Astrocyte (in vitro differentiated cells and primary cell): ENCODE results near the gene DOCK11. TPM values are rescaled to one million over a fixed set of nuclear protein-coding genes. Genes with fewer than 3 reads are reported as not detected.
"Not testable (repeated sequence)": the region's sequence is repeated elsewhere in the genome, so short reads cannot be mapped to it uniquely, and the experiment has no call there.

Source experiments
- DNase-seq: peaks from one replicate; pipeline ENCODE4 v3.0.0-alpha.2; 2010; ENCODE audit warnings: low read depth
- FAIRE-seq: peaks from 2 replicates; lab custom pipeline; 2011; peaks lifted over from hg19 to GRCh38; lab: Jason Lieb, UNC
- H2AFZ ChIP-seq: 2 replicates; pipeline ENCODE4 v1.6.0; 2012; ENCODE audit warnings: low read depth, low read length, inconsistent platforms
- H3K27ac ChIP-seq: 2 replicates; pipeline ENCODE4 v1.5.1; 2011; ENCODE audit warnings: low read depth, low read length, inconsistent platforms
- H3K27me3 ChIP-seq: 2 replicates; pipeline ENCODE4 v1.6.0; 2011; ENCODE audit warnings: low read length, inconsistent platforms; ENCODE audit not compliant: insufficient read depth
- H3K36me3 ChIP-seq: 2 replicates; pipeline ENCODE4 v1.5.1; 2011; ENCODE audit warnings: low read length, inconsistent platforms; ENCODE audit not compliant: insufficient read depth
- H3K4me1 ChIP-seq: 2 replicates; pipeline ENCODE4 v1.5.1; 2011; ENCODE audit warnings: low read length, inconsistent platforms; ENCODE audit not compliant: insufficient read depth
- H3K4me2 ChIP-seq: 2 replicates; pipeline ENCODE4 v1.6.0; 2012; ENCODE audit warnings: low read length, inconsistent platforms
- H3K4me3 ChIP-seq: 2 replicates; pipeline ENCODE4 v1.5.1; 2011; ENCODE audit warnings: low read depth, mild to moderate bottlenecking, low read length, inconsistent platforms; ENCODE audit not compliant: insufficient read depth
- H3K79me2 ChIP-seq: 2 replicates; pipeline ENCODE4 v1.6.0; 2012; ENCODE audit warnings: mild to moderate bottlenecking, low read length, inconsistent platforms; ENCODE audit not compliant: insufficient read depth
- H3K9ac ChIP-seq: 2 replicates; pipeline ENCODE4 v1.6.0; 2012; ENCODE audit warnings: mild to moderate bottlenecking, low read length, inconsistent platforms
- H3K9me3 ChIP-seq: 2 replicates; pipeline ENCODE4 v1.5.1; 2012; ENCODE audit warnings: low read depth, mild to moderate bottlenecking, low read length, inconsistent platforms; ENCODE audit not compliant: insufficient read depth
- H4K20me1 ChIP-seq: 2 replicates; pipeline ENCODE4 v1.6.0; 2012; ENCODE audit warnings: low read length, inconsistent platforms; ENCODE audit not compliant: insufficient read depth
- H3K27ac Mint-ChIP-seq: one replicate; pipeline ENCODE4 v1.8.0; 2021; ENCODE audit warnings: mild to moderate bottlenecking, mixed read lengths; ENCODE audit not compliant: unreplicated experiment
- H3K27me3 Mint-ChIP-seq: one replicate; pipeline ENCODE4 v1.8.0; 2021; ENCODE audit warnings: low read depth, mixed read lengths; ENCODE audit not compliant: unreplicated experiment
- H3K36me3 Mint-ChIP-seq: one replicate; pipeline ENCODE4 v1.8.0; 2021; ENCODE audit warnings: low read depth, mixed read lengths; ENCODE audit not compliant: unreplicated experiment
- H3K4me1 Mint-ChIP-seq: one replicate; pipeline ENCODE4 v1.8.0; 2021; ENCODE audit warnings: low read depth, mixed read lengths; ENCODE audit not compliant: unreplicated experiment
- H3K4me3 Mint-ChIP-seq: one replicate; pipeline ENCODE4 v1.8.0; 2021; ENCODE audit warnings: mild to moderate bottlenecking, moderate library complexity, mixed read lengths; ENCODE audit not compliant: unreplicated experiment
- H3K9me3 Mint-ChIP-seq: one replicate; pipeline ENCODE4 v1.8.0; 2021; ENCODE audit warnings: mild to moderate bottlenecking, mixed read lengths; ENCODE audit not compliant: unreplicated experiment
- EZH2 ChIP-seq: IDR thresholded peaks from 2 replicates; pipeline ENCODE4 v1.6.1; 2012; ENCODE audit warnings: mild to moderate bottlenecking, low read length, inconsistent platforms; ENCODE audit not compliant: insufficient read depth
- total RNA-seq: library from RNA; stranded (reverse); gene quantifications from 2 replicates; pipeline ENCODE4 v1.2.1, GENCODE V29; 2021
- TF ChIP-seq, protein P1 (sequence below): IDR thresholded peaks from 2 replicates; pipeline ENCODE4 v1.5.1; 2011; ENCODE audit warnings: low read depth, mild to moderate bottlenecking, inconsistent platforms, low read length, moderate library complexity; ENCODE audit not compliant: insufficient read depth

DOCK11 gene
- total RNA-seq, 1 donor from 2014 or later: 4.7 TPM

DNA sequence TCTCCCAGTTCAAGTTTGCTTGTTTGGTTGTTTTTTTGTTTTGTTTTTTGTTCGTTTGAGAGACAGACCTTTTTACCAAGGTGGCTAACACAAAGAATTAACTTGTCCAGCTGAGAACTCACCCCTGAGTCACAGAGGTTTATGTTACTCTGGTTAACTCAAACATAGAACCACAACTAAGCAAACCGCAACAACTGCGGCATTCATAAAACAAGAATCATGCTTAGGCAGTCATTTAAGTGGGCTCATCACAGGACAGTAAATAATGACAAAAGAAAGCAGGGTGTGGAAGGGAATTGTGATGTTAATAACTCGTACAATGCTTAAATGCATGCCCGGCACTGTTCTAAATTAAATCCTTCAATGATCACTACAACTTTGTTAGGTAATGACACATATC lies 207.1 kb downstream of the DOCK11 start:
- Histone ChIP-seq H3K27ac (no peak overlapping the region), H2AFZ (no peak overlapping the region), H3K4me2 (no peak overlapping the region), H3K27me3 (no peaks in the 10 kb centered on the region), H4K20me1 (no peaks in the 10 kb centered on the region), H3K4me1 (no peaks in the 10 kb centered on the region), H3K79me2 (no peaks in the 10 kb centered on the region), H3K36me3 (no peaks in the 10 kb centered on the region), H3K9me3 (no peaks in the 10 kb centered on the region), H3K4me3 (no peak overlapping the region), H3K9ac (no peak overlapping the region)
- H3K9me3 Mint-ChIP-seq: no peaks in the 10 kb centered on the region
- H3K36me3 Mint-ChIP-seq: no peaks in the 10 kb centered on the region
- DNase-seq (peak; percentile 26), FAIRE-seq (peak; percentile 59)
- H3K27me3 Mint-ChIP-seq: peaks cover 3% of the 10 kb centered on the region
- no peak overlapping the region for H3K4me3 Mint-ChIP-seq
- TF ChIP-seq EZH2: no peak
- TF ChIP-seq, protein P1, sequence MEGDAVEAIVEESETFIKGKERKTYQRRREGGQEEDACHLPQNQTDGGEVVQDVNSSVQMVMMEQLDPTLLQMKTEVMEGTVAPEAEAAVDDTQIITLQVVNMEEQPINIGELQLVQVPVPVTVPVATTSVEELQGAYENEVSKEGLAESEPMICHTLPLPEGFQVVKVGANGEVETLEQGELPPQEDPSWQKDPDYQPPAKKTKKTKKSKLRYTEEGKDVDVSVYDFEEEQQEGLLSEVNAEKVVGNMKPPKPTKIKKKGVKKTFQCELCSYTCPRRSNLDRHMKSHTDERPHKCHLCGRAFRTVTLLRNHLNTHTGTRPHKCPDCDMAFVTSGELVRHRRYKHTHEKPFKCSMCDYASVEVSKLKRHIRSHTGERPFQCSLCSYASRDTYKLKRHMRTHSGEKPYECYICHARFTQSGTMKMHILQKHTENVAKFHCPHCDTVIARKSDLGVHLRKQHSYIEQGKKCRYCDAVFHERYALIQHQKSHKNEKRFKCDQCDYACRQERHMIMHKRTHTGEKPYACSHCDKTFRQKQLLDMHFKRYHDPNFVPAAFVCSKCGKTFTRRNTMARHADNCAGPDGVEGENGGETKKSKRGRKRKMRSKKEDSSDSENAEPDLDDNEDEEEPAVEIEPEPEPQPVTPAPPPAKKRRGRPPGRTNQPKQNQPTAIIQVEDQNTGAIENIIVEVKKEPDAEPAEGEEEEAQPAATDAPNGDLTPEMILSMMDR: no peak
- H3K4me1 Mint-ChIP-seq: peaks cover 2% of the 10 kb centered on the region
- H3K27ac Mint-ChIP-seq: no peak overlapping the region

DNA sequence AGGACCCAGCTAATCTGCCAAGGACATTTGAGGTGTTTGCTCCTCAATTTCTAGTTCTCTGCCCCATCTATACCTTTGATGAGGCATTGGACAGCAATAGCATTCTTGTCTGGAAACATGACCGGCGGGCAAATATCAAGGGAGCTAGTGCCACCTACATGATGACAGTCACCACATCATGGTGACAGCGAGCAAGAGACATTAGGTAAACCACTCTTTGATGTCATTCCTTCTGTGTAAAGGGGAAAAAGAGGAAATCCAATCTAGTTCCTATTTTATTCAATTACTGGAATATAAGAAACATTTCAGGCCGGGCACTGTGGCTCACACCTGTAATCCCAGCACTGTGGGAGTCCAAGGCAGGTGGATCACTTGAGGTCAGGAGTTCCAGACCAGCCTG lies 211.1 kb downstream of the DOCK11 start:
- H3K9me3 Mint-ChIP-seq: no peaks in the 10 kb centered on the region
- H3K79me2 ChIP-seq: no peaks in the 10 kb centered on the region
- H3K9me3 ChIP-seq: no peaks in the 10 kb centered on the region
- H3K36me3 Mint-ChIP-seq: no peaks in the 10 kb centered on the region
- no peak overlapping the region for H3K4me3 ChIP-seq
- no peak overlapping the region for H3K9ac ChIP-seq
- H3K4me3 Mint-ChIP-seq: no peak overlapping the region
- H3K4me1 Mint-ChIP-seq: peaks cover 2% of the 10 kb centered on the region
- no peaks in the 10 kb centered on the region for H3K27me3 ChIP-seq
- H3K27ac Mint-ChIP-seq: no peak overlapping the region
- no peaks in the 10 kb centered on the region for H3K36me3 ChIP-seq
- no peak overlapping the region for H2AFZ ChIP-seq
- no peaks in the 10 kb centered on the region for H3K4me1 ChIP-seq
- H3K4me2 ChIP-seq: no peak overlapping the region
- TF ChIP-seq EZH2: no peak
- TF ChIP-seq, protein P1: no peak
- FAIRE-seq: no peak
- no peak for DNase-seq
- H3K27me3 Mint-ChIP-seq: no peaks in the 10 kb centered on the region
- no peaks in the 10 kb centered on the region for H4K20me1 ChIP-seq
- H3K27ac ChIP-seq: no peak overlapping the region

DNA sequence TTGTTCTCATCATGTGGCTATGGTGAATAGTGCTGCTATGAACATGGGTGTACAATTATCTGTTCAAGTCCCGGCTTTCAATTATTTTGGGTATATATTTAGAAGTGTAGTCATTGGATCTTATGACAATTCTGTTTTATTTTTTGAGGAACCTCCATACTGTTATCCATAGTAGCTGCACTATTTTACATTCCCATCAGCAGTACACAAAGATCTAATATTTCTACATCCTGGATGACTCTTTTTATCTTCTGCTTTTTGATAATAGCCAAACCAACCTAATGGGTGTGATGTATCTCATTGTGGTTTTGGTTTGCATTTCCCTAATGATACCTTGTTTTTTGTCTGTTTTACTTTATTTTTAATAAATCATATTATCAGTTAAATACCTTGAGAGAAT lies 218.9 kb downstream of the DOCK11 start:
- H3K36me3 Mint-ChIP-seq: no peaks in the 10 kb centered on the region
- DNase-seq: no peak
- Histone ChIP-seq H4K20me1 (no peaks in the 10 kb centered on the region), H3K4me3 (no peak overlapping the region), H3K9me3 (no peaks in the 10 kb centered on the region), H3K4me2 (no peak overlapping the region), H3K4me1 (no peaks in the 10 kb centered on the region), H3K36me3 (no peaks in the 10 kb centered on the region), H3K79me2 (no peaks in the 10 kb centered on the region), H3K9ac (no peak overlapping the region), H3K27me3 (no peaks in the 10 kb centered on the region), H2AFZ (no peak overlapping the region), H3K27ac (no peak overlapping the region)
- no peaks in the 10 kb centered on the region for H3K4me1 Mint-ChIP-seq
- no peak overlapping the region for H3K27ac Mint-ChIP-seq
- no peaks in the 10 kb centered on the region for H3K9me3 Mint-ChIP-seq
- no peak for TF ChIP-seq EZH2
- TF ChIP-seq, protein P1: no peak
- no peak for FAIRE-seq
- H3K4me3 Mint-ChIP-seq: no peak overlapping the region
- no peaks in the 10 kb centered on the region for H3K27me3 Mint-ChIP-seq

- H3K4me2 ChIP-seq, H2AFZ ChIP-seq, H3K9me3 ChIP-seq, H4K20me1 ChIP-seq, H3K27ac ChIP-seq, H3K4me3 Mint-ChIP-seq, DNase-seq, H3K27me3 ChIP-seq, H3K36me3 Mint-ChIP-seq, H3K79me2 ChIP-seq, H3K9me3 Mint-ChIP-seq, H3K4me1 ChIP-seq, H3K27me3 Mint-ChIP-seq, H3K36me3 ChIP-seq, H3K4me1 Mint-ChIP-seq, FAIRE-seq, H3K9ac ChIP-seq, H3K4me3 ChIP-seq: not testable (repeated sequence)
- H3K27ac Mint-ChIP-seq: peak overlapping the region; percentile 75
These were observed 220.3 kb downstream of the DOCK11 start for GRCh38 chrX:118715917-118716316.
